Left ventricle myocardium inferior (tissue), 1 donor: Measurements from ENCODE around the gene SIPA1L2. TPM values are rescaled to one million over a fixed set of nuclear protein-coding genes. Genes with fewer than 3 reads are reported as not detected.

ENCODE experiments used
- DNase-seq: peaks from one replicate; pipeline ENCODE4 v3.0.0-alpha.2; 2020
- H3K27ac ChIP-seq: fragments of 200-600 bp; replicated peaks from 2 replicates; pipeline ENCODE4 v1.8.0; 2021
- H3K27me3 ChIP-seq: fragments of 200-600 bp; 2 replicates; pipeline ENCODE4 v1.8.0; 2021; ENCODE audit warnings: low read depth
- H3K36me3 ChIP-seq: fragments of 200-600 bp; 2 replicates; pipeline ENCODE4 v1.8.0; 2021
- H3K4me1 ChIP-seq: fragments of 200-600 bp; 2 replicates; pipeline ENCODE4 v1.8.0; 2021
- H3K4me3 ChIP-seq: fragments of 200-600 bp; 2 replicates; pipeline ENCODE4 v1.8.0; 2021; ENCODE audit warnings: mild to moderate bottlenecking, moderate library complexity
- H3K9me3 ChIP-seq: fragments of 200-600 bp; replicated peaks from 2 replicates; pipeline ENCODE4 v1.8.0; 2021
- intact Hi-C: fragments of 100-400 bp; cut with micrococcal nuclease; formaldehyde crosslinking; loops from one replicate; pipeline ENCODE4 v1.11.0; 2022
- total RNA-seq: library from RNA; stranded (reverse); fragmentation: NEBNext Ultra II Directional; extraction: Animal tissue kit (Norgen Biotek cat#: 25700); gene quantifications from one replicate; pipeline ENCODE4 v1.2.1, GENCODE V29; 2021
- TF ChIP-seq, protein P1 (sequence below): fragments of 200-600 bp; IDR thresholded peaks from 2 replicates; pipeline ENCODE4 v1.8.0; 2021; ENCODE audit warnings: antibody characterized with exemption, mild to moderate bottlenecking, borderline replicate concordance
- donor health status: DM: no; HTN: yes; CAD: no; lungs with severe emphysema.

SIPA1L2 gene
- total RNA-seq, 1 donor from 2014 or later = 127 TPM

DNA sequence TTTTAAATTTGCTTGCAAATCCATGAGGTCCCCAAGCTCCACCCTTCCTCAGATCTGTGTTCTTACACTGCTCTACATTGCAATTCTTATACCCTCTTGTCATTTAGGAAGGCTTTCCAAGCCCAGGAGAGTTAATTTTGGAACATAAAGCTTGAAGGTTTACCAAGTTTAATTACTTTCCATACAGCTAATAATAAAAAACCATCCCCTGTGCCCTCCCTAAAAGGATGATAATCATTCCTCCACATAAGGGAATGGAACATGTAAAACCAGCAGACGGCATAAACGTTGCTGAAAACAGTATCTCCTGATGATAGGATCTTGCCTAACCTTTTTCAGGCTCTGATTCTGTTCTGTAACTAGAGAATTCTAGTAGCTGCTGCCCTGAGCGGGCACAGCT, 23.9 kb upstream of the SIPA1L2 start:
- Histone ChIP-seq H3K9me3 (peaks cover 5% of the 10 kb centered on the region), H3K4me1 (no peaks in the 10 kb centered on the region), H3K36me3 (no peaks in the 10 kb centered on the region), H3K4me3 (no peak overlapping the region), H3K27me3 (no peaks in the 10 kb centered on the region), H3K27ac (no peak overlapping the region)
- intact Hi-C loops = no loop called here
- no peak for DNase-seq
- TF ChIP-seq, protein P1, sequence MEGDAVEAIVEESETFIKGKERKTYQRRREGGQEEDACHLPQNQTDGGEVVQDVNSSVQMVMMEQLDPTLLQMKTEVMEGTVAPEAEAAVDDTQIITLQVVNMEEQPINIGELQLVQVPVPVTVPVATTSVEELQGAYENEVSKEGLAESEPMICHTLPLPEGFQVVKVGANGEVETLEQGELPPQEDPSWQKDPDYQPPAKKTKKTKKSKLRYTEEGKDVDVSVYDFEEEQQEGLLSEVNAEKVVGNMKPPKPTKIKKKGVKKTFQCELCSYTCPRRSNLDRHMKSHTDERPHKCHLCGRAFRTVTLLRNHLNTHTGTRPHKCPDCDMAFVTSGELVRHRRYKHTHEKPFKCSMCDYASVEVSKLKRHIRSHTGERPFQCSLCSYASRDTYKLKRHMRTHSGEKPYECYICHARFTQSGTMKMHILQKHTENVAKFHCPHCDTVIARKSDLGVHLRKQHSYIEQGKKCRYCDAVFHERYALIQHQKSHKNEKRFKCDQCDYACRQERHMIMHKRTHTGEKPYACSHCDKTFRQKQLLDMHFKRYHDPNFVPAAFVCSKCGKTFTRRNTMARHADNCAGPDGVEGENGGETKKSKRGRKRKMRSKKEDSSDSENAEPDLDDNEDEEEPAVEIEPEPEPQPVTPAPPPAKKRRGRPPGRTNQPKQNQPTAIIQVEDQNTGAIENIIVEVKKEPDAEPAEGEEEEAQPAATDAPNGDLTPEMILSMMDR = no peak

DNA sequence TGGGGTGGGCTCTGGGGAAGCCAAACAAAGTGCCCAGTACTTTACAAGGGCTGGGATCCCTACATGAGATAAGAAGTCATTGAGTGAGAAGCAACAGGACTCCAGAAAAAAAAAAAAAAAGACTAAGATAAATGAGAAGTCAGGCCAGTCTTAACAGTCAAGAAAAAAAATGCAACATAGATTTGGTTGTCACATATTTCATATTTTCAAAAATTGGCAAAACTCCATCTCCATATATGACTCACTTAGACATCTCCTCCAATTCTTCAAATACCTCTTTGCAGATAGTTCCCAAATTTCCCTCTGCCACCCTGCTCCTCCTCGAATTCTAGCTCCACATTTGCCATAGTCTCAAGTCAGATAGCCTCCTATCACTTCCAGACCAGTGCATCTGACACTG, 20.9 kb upstream of the SIPA1L2 start:
- H3K27ac ChIP-seq = no peak overlapping the region
- no peak for DNase-seq
- H3K36me3 ChIP-seq = no peaks in the 10 kb centered on the region
- H3K4me1 ChIP-seq = no peaks in the 10 kb centered on the region
- TF ChIP-seq, protein P1 = no peak
- H3K4me3 ChIP-seq = no peak overlapping the region
- peaks cover 5% of the 10 kb centered on the region for H3K9me3 ChIP-seq
- intact Hi-C loops = no loop called here
- no peaks in the 10 kb centered on the region for H3K27me3 ChIP-seq

DNA sequence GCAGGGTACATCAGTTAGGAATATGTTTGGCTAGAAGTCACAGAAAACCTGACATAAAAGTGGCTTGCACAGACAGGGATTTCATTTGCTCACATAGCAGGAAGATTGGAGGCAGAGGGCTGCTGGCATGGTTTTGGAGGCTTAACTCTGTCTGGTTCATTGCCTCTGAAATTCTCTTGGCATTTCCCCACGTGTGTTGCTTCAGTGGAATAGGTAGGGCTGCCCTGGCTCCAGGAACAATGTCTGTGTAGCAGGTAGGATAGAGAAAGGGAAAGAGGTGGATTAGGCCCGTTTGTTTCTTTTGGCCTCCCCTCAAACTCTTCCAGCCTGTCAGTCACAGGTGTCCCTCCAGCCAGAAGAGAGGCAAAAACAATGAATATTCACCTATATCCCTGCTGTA, 20.5 kb upstream of the SIPA1L2 start:
- intact Hi-C loops = no loop called here
- H3K4me1 ChIP-seq = no peaks in the 10 kb centered on the region
- no peak overlapping the region for H3K27ac ChIP-seq
- no peak for DNase-seq
- H3K27me3 ChIP-seq = no peaks in the 10 kb centered on the region
- no peak overlapping the region for H3K4me3 ChIP-seq
- TF ChIP-seq, protein P1 = no peak
- no peaks in the 10 kb centered on the region for H3K36me3 ChIP-seq
- peaks cover 5% of the 10 kb centered on the region for H3K9me3 ChIP-seq

DNA sequence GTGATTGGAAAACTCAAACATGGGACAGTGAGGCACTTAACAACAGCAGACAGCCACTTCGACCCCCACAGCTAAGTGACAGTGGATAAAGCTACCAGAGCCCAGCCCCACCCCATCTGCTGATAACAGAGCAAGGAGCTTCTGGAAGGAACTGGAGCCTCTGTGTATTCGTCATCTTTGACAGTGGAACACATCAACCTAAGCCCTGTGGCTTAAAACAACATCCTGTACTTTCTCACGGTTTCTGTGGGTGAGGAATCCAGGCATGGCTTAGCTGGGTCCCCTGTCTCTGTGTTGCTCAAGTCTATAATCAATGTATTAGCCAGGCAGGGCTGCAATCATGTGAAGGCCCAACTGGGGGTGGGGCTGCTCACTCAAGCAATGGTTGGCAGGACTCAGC, 18.4 kb upstream of the SIPA1L2 start:
- intact Hi-C loops = no loop called here
- H3K27me3 ChIP-seq = no peaks in the 10 kb centered on the region
- DNase-seq = no peak
- no peaks in the 10 kb centered on the region for H3K36me3 ChIP-seq
- no peaks in the 10 kb centered on the region for H3K4me1 ChIP-seq
- no peak overlapping the region for H3K4me3 ChIP-seq
- H3K9me3 ChIP-seq = peaks cover 5% of the 10 kb centered on the region
- H3K27ac ChIP-seq = no peak overlapping the region
- TF ChIP-seq, protein P1 = no peak

DNA sequence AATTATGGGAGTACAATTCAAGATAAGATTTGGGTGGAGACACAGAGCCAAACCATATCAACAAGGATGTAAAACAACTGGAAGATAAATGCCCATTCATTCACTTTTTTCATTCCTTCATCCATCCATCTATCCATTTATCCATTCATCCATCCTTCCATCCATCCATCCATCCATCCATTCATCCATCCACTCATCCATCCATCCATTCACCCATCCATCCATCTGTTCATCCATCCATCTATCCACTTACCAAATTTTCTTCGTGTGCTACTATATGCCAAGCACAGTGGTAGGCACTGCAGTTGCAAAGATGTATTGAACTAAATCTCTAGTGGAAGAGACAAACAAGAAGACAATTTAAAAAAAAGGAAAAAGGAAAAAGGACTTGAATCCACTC, 14.3 kb upstream of the SIPA1L2 start:
- no peak for DNase-seq
- Histone ChIP-seq H3K9me3 (no peaks in the 10 kb centered on the region), H3K36me3 (no peaks in the 10 kb centered on the region), H3K27me3 (no peaks in the 10 kb centered on the region), H3K4me1 (no peaks in the 10 kb centered on the region), H3K4me3 (no peak overlapping the region), H3K27ac (no peak overlapping the region)
- intact Hi-C loops = no loop called here
- TF ChIP-seq, protein P1 = no peak

DNA sequence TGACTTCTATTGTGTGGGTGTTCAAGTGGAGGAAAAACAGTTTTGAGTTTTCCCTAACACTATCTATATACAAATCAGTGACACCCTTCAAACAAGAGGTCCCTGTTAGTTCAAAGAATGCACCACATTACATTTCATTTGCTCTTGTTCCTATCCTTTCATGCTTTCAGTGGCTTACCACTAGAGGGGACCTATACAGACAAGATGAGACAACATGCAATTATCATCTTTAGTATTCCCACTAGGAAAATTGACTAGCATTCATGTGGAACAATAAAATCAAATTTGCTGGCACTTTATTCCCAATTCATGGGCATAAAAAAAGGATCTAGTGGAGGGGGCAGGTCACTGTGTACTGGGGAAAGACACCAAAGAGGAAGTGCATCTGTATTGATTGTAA, 13.3 kb upstream of the SIPA1L2 start:
- TF ChIP-seq, protein P1 = no peak
- no peaks in the 10 kb centered on the region for H3K9me3 ChIP-seq
- intact Hi-C loops = no loop called here
- H3K27me3 ChIP-seq = no peaks in the 10 kb centered on the region
- H3K4me3 ChIP-seq = no peak overlapping the region
- H3K4me1 ChIP-seq = no peaks in the 10 kb centered on the region
- no peak for DNase-seq
- H3K27ac ChIP-seq = no peak overlapping the region
- no peaks in the 10 kb centered on the region for H3K36me3 ChIP-seq
